HG02885 (cell line): Measurements from ENCODE around the gene OBP2A.
"Not testable (repeated sequence)": the region's sequence is repeated elsewhere in the genome, so short reads cannot be mapped to it uniquely, and the experiment has no call there.

Experiments
- ATAC-seq: cut with Tn5 transposase; IDR thresholded peaks from one replicate; pipeline ENCODE4 v1.9.1; 2021; ENCODE audit warnings: mild to moderate bottlenecking; ENCODE audit not compliant: unreplicated experiment, poor library complexity

The OBP2A gene

GRCh38 chr9:135525241-135526088 lies 20.5 kb upstream of the OBP2A start:
- ATAC-seq = no peak

- no peak for ATAC-seq
These were observed 19.7 kb upstream of the OBP2A start for GRCh38 chr9:135526089-135526729.

DNA sequence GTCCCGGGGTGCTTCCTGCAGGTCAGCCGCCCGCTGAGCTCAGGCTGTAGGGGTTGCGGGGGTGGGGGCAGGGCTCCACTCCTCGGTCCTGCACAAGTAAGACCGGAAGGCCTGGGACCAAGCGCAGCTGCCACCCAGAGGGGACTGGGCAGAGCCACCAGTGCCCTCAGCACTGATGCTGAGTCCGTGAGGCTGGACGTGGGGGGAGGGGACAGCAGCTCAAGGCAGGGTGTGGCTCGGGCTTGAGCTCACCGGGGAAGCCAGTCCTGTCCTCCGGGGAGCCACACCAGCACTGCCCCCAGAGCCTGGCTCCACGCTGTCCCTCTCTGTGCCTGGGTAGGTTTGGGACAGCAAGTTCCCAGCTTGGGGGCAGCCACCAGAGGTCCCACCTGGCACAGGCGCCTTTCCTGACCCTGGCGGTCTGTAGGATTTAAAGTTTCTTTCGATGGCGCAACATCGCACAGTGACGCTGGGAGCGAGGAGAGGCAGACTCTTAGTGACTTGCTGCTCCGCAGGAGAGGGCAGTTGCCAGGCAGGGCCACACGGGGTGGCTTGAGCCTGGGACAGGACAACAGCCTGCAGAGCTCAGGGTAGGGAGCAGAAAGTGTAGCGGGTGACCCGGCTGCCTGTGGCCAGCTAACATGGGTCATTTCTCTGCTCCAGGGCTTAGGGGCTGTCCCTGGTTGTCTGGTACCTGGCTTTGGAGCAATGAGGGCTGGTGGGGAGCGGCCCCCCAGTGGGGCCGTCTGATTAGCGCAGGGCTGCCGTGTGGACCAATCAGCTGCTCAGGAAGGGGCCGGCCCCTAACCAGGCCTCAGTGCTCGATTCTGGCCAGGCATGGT lies 19.0 kb upstream of the OBP2A start:
- ATAC-seq = no peak

GRCh38 chr9:135528842-135529435 lies 17.0 kb upstream of the OBP2A start:
- ATAC-seq = not testable (repeated sequence)

GRCh38 chr9:135530146-135530545 lies 15.8 kb upstream of the OBP2A start:
- ATAC-seq = no peak

GRCh38 chr9:135531096-135531495 lies 14.8 kb upstream of the OBP2A start:
- no peak for ATAC-seq

DNA sequence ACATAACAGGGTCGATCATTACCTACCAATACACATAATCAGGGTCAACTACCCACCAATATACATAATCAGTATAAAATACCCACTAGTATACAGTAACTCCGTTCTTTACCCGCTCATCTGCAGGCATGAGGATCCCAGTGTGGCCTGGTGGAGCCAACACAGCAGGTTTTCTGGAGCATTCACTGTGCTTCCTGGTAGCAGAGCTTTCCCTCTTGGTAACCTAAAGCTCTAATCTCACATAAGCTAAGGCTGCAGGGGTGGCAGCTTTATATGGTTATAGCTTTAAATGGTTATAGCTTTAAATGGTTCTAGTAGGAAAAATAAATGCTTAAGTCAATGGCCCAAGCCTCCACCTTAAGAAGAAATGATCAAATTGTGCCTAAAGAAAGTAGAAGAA lies 12.8 kb upstream of the OBP2A start:
- ATAC-seq = no peak

DNA sequence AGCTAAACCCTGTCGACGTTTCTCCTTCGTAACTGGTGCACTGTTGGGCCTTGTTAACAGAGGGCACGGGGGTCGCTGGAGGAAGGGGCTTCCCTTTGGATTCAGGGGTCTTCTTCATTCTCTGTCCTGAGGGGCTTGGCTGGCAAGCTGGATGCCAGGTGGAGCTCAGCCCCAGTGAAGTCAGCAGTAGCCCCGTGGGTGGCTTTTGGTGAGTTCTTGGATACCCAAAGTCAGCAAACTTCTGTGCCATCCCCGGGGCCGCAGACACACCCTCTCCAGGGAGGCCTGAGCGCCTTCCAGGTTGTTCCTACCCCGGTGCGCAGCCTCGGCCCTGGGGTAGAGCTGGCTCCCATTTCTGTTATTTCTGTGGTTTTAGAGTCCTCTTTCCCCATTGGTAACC lies 12.3 kb upstream of the OBP2A start:
- no peak for ATAC-seq

DNA sequence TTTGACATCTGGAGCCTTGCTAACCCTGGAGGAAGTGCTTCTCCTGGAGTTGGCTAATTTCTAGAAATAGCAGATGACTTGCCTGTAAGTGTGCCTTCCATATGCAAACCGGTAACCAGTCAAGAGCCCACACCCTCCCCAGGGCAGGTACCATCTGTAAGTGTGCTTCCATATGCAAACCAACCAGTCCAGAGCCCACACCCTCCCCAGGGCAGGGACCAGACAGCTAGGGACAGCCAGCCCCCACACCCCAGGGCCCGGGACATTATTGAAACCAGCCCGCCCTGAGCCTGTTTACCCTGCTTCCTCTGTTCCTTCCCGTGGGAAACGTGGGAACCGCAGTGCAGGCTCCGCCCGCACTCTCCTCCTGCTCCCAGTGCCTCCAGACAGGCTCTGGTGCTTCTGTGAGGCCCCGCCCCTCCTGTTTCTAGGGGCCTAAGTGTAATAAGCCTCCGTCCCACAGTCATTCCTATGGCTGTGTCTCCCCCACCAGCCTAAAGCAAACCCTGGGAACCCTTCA lies 11.7 kb upstream of the OBP2A start:
- ATAC-seq = not testable (repeated sequence)

DNA sequence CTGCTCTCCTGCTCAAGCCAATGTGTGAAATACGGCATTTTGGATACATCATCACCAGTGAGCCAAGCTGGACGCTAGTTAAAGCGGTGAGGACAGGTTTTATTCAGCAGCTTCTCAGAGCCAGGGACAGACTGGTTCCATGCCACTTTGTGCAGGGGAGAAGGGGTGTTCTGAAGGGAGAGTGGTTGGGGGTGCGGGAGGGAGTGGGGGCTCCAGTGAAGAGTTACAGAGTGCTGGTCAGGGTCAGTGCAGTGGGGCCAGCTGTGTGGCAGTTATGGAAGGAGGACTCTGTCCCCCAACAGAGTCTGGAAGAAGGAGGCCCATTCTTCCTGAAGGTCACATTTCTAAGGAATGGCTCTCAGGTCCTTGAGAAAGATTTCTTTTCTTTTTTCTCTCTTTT lies 11.1 kb upstream of the OBP2A start:
- not testable (repeated sequence) for ATAC-seq

- ATAC-seq = not testable (repeated sequence)
These were observed 10.3 kb upstream of the OBP2A start for GRCh38 chr9:135535631-135536030.

DNA sequence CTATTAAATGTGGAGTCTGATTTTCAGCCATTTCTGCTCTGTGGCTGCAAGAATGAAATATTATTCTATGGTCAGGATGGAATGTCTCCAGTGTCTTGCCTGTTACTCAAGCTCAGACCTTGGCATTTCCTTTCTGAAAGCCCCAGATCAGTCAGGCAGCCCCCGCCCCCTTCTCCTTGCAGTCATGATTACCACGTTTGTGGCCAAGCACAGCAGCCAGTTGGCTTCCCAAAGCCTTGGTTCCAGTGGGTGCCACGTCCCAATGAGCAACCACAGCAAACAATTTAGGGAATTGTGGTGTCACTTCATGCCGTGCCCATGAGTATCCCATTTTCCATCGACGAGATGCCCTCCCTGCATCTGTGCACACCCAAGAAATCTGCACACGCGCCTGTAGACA lies 9.7 kb upstream of the OBP2A start:
- no peak for ATAC-seq

DNA sequence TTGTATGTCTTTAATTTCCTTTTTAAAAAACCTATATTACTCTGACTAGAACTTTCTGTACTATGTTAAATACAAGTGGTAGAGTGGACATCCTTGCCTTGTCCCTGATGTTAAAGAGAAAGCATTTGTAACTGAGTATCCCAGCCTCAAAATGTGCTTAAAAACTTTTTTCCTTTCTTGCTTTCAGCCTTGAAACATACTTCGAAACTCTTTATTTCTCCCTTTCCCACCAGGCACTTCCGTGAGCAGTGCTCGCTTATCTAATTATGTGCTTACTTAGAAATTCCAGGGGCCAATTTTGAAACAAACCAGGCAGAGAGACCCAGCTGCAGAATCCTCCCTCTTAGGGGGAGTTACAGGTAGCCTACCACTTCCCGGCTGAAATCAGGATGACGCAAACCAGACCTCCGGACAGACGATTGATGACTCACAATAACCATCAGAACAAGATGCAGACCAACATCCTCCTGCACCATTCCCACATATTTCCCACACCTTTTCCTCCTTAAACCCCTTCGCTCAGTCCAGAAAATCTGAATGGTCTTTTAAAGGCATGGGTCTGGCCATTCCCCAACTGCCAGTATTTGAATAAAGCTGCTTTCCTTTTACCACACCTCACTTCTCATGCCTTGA lies 2.5 kb upstream of the OBP2A start:
- ATAC-seq = not testable (repeated sequence)

- ATAC-seq = no peak
These were observed 818 bp upstream of the OBP2A start for GRCh38 chr9:135544981-135545635.

DNA sequence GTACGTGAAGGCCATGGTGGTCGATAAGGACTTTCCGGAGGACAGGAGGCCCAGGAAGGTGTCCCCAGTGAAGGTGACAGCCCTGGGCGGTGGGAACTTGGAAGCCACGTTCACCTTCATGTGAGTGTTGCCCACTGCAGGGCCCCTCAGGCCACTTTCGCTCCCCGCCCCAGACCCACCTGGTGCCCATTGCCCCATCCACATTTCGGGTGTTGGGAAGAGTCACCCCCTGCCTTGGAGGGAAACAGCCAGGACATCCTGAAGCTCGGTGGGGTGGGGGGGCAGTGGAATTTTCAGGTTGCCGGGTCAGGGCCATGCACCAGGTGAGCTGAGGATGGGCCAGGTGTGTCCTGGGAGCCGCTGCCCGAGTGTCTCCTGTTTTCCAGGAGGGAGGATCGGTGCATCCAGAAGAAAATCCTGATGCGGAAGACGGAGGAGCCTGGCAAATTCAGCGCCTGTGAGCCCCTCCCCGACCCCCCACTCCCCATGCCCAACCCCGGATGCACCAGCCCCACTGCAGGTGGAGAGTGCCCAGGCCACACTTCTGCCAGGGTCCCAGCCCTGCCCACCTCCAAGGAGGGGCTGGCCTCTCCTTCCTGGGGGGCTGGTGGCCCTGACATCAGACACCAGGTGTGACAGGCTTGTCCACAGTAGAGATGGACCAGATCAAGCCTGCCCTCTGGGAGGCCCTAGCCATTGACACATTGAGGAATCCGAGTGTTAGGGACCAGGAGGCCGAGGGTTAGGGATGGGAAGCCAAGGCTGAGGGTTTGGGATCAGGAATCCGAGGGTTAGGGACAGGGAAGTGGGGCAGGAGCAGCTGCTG lies 1.1 kb downstream of the OBP2A start:
- ATAC-seq = not testable (repeated sequence)

DNA sequence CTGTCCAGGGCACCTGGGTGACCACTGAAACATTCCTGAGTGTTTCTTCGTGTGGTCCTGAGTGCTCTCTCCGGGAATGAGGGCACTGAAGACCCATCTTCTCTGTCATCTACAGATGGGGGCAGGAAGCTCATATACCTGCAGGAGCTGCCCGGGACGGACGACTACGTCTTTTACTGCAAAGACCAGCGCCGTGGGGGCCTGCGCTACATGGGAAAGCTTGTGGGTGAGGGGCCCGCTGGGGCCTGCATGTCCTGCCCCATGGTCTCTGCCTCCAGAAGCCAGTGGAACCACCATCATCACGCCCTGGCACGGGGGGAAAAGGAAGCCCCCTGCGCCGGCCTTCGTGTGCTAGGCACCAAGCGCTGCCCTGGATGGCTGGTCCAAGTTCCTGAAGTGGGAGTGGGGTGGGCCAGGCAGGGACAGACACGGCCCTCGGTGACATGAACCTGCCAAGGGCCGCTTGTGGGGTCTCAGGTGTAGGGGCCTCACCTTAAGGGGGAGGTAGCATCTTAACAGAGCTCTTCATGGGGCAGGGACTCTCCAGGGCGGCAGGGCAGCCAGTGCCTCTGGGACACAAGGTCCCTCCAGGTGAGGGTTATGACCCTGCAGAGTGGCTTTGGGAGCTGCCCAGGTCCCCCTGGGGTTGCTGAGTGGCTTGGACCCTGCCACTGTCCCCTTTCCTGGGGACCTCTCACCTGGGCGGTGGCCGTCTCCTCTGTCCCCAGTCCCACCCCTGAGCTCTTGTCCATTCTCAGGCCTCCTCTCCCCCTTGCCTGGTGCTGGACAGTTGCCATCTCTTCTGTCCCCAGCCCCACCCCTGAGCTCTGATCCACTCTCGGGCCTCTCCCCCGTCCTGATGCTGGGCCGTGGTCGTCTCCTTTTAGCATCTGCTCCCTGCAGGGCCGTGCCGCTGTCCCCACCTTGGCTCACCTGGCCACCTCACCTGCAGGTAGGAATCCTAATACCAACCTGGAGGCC lies 2.1 kb downstream of the OBP2A start:
- no peak for ATAC-seq
